ENCODE results near the gene EPS8L2.
"Not testable (repeated sequence)": the region's sequence is repeated elsewhere in the genome, so short reads cannot be mapped to it uniquely, and the experiment has no call there.

EPS8L2 gene

DNA sequence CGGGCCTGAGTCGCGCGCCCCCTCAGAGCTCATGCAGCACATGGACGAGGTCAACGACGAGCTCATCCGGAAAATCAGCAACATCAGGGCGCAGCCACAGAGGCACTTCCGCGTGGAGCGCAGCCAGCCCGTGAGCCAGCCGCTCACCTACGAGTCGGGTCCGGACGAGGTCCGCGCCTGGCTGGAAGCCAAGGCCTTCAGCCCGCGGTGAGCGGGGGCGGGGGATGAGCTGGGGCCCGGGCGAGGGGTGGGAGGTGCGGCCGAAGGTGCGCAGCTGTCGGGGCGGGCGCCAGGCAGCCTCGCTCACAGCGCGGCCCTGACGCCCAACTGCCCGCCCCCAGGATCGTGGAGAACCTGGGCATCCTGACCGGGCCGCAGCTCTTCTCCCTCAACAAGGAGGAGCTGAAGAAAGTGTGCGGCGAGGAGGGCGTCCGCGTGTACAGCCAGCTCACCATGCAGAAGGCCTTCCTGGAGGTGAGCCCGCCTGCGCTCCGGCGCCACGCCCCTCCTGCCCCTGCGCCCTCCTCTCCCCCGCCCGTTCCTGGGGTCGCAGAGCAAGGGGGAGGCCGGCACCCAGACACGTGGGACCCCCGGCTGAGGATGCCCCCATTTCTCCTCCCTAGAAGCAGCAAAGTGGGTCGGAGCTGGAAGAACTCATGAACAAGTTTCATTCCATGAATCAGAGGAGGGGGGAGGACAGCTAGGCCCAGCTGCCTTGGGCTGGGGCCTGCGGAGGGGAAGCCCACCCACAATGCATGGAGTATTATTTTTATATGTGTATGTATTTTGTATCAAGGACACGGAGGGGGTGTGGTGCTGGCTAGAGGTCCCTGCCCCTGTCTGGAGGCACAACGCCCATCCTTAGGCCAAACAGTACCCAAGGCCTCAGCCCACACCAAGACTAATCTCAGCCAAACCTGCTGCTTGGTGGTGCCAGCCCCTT, 20.5 kb downstream of the EPS8L2 start:
- DNase-seq: peak in 1 of 4 experiments; percentile 38

DNA sequence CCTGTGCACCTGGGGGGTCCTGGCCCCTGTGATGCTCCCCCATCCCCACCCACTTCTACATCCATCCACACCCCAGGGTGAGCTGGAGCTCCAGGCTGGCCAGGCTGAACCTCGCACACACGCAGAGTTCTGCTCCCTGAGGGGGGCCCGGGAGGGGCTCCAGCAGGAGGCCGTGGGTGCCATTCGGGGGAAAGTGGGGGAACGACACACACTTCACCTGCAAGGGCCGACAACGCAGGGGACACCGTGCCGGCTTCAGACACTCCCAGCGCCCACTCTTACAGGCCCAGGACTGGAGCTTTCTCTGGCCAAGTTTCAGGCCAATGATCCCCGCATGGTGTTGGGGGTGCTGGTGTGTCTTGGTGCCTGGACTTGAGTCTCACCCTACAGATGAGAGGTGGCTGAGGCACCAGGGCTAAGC, 21.3 kb downstream of the EPS8L2 start:
- DNase-seq: no peak

DNA sequence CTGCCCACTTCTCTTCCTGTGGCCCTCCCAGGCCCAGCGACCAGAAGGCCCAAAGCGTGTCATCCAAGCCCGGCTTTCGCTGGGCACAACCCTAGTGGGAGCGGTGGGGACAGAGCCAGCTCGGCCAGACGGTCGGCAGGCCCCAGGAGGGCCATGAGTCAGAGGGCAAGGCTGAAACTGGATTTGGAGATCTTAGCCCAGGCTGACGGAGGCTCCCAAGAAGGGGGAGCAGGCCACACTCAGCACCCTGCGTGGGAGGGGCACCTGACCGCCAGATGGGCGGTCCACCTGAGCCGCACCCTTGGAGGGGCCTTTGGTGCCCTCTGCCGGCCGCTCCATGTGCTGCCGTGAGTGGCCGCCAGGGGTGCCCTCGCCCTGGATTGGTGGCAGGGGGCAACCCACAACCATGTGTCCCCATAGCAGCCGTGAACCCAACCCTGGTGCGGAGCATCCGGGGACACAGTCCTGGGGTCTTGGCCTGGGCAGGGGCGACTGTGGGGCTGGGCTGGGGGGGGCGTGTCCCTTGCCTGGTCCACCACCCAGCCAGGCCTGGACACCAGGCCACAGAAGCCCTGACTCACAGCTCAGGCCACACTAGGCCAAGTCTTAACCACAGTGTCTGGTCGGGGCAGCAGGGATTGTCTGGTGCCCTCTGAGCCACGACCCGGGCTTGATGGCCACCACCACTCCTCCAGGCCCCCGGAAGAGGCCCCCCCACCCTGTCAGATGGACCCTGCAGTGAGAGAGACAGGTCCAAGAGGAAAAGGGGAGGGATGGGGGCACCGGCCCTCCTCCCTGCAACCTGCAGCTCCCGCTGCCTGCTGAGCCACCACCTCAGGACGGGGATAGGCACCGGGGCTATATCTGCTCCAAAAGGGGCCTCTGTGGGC, 22.1 kb downstream of the EPS8L2 start:
- DNase-seq: peak; percentile 67 to 75 (median 68)

DNA sequence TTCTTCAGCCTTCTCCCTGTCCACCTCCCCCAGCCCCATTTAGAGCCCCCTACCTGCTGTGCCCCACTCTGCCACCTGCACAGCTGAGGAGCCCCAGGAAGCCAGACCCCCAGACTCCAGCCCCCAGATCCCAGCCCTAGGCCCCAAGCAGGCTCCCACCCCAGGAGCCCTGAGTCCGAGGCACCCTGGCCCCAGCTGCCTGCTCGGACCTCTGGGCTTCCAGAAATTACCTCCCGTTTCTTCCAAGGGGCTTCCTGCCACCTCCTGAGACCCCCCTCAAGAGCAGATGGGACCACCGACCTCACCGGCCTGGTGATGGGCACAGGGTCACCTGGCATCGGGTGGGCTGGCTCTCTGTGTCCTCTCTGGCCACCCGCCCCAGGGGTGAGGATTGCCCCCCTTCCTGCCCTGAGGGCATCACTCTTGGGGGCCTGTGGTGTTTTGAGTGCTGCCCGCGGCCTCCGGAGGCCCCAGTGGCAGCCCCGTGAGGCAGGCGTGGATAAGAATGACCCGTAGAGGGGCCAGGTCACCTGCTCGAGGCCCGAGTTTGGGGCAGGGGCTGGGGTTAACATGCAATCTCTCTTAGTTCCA, 23.0 kb downstream of the EPS8L2 start:
- no peak for DNase-seq

DNA sequence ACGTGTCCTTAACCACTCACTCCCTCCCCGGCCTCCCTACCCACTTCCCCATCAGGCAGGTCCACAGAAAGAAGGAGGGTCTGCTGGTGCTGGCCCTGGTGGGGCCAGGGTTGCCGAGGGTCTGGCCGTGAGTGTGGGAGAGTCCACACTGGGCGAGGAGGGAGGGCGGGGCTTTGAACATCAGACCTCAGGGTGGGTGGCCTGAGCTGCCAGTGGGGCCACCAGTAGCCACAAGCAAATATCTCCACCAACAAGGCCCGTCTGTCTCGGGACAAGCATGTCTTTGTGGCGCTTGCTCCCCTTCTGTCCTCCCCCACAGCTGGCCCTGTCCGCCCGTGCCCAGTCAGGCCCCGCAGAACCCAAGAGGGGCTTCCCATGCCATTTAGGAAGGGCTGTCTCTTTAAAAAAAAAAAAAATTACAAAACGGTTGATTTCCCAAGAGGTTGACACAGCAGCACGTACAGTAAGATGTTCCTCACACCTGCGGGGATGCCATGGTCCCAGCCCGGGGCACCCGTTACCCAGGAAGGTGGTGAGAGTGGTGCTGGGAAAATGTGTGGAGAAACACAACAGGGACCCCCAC, 23.6 kb downstream of the EPS8L2 start:
- DNase-seq: no peak

DNA sequence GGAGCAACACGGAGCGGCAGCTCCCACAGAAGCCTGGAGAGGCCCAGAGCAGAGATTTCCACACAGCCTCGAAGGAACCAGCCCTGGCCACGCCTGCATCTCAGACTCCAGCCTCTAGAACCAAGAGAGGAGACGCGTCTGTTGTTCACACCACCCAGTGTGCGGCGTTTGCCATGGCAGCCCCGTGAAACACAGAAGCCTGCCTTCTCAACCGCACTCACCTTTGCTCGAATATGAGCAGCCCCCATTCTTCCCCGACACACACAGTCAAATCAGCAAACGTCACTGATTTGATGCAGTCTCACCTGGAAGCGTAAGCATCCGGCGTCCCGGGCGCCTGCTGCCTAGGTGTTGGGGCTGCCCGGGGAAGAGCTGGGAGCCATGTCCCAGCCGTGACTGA, 27.0 kb downstream of the EPS8L2 start:
- no peak for DNase-seq

DNA sequence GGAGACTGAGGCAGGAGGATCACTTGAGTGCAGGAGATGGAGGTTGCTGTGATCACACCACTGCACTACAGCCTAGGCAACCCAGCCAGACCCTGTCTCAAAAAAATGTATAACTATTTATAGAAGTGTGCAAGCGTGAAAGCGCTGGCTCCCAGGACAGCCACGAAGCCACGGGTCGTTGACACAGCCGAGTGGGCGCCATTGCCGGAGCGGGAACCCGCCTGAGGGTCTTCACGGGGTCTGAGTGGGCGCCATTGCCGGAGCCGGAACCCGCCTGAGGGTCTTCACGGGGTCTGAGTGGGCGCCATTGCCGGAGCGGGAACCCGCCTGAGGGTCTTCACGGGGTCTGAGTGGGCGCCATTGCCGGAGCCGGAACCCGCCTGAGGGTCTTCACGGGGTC, 28.5 kb downstream of the EPS8L2 start:
- DNase-seq: not testable (repeated sequence)

DNA sequence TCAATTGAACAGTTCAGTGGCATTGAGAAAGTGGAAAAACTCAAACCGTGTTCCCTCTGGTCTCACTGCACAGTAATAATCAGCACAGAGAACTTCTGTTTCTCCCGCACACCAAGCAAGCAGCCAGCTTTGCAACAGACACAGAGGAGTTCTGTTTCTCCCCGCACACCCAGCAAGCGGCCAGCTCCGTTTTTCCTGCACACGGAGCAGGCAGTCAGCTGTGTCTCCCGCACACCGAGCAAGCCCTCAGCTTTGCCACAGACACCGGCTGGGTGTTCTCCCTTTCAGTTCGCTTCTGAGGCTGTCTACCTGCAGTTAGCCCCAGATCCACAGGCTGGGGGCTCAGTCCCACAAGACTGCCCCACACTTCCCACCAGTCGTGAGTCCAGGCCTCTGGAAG, 31.3 kb downstream of the EPS8L2 start:
- DNase-seq: no peak

DNA sequence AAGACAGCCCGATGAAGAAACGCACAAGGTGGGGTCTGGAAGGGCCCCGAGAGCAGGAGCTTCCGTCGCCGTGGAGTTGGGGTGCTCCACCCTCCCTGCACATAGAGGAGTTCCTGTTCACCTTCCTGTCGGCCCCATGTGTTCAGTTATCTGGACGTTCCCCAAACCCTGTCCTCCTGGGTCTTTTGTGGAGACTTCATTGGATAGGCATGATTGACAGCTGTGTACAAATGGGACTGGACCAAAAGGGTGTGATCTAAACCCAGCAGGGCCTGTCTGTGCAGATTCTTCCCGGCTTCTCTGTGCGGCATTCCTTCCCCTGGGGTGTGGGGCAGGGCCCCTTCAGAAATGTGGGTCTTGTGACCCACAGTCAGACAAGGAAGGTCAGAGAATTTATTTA, 31.9 kb downstream of the EPS8L2 start:
- DNase-seq: not testable (repeated sequence)

DNA sequence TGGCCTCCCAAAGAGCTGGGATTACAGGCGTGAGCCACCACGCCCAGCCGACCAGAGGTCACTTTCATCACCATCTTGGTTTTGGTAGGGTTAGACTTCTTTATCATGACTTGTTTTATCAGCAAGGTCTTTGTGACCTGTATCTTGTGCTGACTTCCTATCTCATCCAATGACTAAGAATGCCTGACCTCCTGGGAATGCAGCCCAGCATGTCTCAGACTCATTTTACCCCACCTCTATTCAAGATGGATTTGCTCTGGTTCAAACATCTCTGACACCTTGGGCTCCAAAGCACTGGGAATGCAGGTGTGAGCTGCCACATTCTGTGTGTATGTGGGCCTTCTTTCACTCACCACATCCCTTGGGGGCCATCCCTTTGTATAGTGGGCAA, 36.1 kb downstream of the EPS8L2 start:
- no peak for DNase-seq

DNA sequence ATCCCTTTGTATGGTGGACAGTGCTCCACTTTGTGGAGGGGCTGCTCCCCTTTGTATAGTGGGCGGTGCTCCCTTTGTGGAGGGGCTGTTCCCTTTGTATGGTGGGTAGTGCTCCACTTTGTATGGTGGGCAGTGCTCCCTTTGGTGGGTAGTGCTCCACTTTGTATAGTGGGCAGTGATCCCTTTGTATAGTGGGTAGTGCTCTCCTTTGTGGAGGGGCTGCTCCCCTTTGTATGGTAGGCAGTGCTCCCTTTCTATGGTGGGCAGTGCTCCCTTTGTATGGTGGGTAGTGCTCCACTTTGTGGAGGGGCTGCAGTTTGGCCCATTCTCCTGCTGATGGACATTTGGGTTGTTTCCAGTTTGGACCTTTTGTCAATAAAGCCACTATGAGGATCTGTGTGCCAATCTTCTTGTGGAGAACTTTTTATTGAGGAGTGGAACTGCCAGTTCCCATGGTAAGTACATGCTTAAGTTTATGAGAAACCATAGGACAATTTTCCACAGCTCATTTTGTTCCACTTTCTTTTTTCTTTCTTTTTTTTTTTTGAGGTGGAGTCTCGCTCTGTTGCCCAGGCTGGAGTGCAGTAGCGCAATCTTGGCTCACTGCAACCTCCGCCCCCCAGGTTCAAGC, 36.7 kb downstream of the EPS8L2 start:
- no peak for DNase-seq

DNA sequence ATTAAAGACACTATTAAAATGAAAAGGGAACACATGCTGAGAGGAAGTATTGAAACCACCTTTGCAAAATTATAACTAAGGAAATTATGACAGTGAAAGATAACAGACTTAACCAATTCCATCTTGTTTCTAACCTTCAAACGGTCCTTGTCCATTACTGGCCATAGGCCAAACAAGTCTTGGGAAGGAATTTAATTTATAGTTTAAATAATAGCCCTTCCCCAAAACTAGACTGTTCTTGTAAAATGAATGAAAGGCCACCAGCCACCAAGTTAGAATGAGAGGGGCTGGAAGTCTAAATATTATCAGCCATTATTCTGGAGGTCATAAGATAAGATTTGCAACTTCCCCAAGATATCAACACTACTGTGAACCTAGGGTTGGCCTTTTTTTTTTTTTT, 39.4 kb downstream of the EPS8L2 start:
- no peak for DNase-seq

DNA sequence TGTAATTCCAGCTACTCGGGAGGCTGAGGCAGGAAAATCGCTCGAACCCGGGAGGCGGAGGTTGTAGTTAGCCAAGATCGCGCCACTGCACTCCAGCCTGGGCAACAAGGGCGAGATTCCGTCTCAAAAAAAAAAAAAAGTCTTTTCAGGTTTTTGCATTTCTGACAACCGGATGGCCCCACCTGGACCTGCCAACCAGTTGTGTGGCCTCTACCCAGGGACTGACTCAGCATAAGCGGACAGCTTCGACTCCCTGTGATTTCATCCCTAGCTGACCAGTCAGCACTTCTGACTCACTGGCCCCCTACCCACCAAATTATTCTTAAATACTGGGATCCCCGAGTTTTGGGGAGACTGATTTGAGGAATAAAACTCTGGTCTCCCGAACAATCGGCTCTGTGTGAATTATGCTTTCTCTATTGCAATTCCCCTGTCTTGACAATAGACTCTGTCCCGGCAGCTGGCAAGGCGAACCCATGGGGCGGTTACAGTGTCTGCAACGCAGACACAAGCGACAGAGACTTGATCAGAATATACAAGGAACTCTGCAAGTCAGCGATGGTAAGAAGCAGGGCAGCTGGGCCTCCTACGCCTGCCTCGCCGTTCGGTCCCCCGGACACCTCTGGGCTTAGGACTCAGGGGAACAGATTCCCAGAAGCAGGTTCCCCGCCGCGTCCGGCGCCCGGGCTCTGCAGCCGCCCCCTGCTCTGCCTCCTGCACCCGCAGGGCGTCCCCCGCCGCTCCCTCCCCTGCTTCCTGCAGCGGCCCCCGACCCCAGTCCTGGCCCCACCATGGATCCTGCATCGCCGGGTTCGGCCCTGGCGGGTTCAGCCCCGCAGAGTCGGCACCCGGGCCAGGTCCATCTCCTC, 40.5 kb downstream of the EPS8L2 start:
- DNase-seq: no peak

DNA sequence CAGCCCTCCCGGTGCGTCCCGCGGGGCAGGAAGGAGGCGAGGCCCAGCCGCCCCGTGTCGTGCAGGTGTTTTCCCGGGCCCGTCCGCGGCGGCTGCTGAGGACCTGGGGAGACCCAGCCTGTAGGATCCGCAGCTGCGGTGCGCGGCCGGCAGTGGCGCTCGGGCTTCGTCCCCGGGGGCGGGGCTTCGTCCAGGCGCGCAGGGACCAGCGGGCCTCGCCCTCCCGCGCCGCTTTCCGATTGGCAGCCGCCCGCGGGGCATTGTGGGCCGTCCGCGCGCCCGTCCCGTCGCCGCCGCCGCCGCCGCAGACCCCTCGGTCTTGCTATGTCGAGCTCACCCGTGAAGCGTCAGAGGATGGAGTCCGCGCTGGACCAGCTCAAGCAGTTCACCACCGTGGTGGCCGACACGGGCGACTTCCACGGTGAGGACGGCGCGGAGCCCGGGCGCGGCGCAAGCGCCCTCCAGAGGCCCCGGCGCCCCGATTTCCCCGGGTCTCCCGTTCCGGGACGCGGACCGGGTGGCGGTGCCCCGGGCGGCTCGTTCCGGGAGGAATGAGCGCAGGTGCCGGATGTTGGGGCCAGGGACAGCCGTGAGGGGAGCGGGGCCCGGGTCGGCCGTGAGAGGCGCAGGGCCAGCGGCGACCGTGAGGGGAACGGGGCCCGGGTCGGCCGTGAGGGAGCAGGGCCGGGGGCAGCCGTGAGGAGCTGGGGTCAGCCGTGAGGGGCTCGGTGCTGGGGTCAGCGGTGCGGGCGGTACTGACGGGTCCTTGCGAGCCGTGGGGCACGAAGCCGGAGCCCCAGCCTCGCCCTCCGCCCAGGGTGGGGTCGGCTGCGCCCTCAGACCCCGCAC, 41.4 kb downstream of the EPS8L2 start, which contains the start of gene TALDO1:
Gene TALDO1 (plus strand): TSS at position 307 of the 849 bp plus-strand sequence. CDS start 18 bp downstream, at position 325.
- DNase-seq: peak; percentile 62 to 77 (median 70)

DNA sequence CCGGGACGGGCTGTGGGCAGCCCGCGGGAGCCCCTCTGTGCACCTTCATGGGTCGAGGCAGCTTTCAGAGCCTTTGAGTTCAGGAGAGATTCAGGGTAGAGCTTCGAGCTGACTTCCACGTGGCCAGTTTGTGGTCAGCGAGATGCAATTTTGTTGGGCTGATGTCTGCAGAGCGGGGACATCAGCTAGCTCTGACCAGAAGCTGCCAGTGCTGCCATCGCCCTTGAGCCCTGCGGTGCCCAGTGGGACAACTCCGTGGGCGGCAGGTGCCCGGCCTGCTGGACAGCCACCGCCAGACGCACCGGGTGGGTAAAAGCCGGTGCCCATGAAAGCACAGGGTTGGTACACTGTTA, 42.0 kb downstream of the EPS8L2 start:
- no peak for DNase-seq

DNA sequence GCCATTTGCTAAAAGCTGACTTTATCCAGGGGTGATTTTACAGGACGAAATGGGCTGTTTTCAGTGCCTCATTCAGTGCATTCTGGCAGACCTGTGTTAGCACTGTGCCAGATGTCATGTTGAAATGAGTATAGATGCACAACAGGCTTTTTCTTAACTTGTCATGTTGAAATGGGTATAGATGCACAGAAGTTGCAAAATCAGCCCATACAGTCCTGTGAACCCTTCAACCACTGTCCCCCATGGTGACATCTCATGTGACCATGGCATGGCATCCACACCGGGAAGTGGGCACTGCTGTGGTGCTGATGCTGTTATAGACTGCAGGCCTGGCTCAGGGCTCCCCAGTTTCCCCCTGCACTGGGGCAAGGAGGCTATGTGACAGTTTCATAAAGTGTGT, 43.7 kb downstream of the EPS8L2 start:
- DNase-seq: no peak

DNA sequence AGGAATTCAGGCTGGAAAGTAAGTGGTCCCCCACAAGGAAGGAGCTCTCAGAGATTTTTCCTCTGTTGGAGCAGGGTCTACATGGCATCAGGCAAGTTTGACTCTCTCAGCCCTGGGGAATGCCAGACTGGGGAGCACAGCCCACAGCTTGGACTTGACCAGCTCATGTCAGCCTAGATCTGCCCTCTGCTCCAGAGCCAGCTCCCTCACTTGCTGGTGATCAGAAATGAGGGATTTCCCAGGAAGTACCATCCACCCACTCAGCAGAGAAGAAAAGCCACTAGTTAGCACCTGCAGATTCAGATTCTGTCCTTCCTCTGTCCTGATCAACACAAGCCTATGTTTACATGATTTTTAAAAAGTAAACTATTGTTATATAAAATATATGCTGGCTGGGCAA, 54.2 kb downstream of the EPS8L2 start:
- no peak for DNase-seq

DNA sequence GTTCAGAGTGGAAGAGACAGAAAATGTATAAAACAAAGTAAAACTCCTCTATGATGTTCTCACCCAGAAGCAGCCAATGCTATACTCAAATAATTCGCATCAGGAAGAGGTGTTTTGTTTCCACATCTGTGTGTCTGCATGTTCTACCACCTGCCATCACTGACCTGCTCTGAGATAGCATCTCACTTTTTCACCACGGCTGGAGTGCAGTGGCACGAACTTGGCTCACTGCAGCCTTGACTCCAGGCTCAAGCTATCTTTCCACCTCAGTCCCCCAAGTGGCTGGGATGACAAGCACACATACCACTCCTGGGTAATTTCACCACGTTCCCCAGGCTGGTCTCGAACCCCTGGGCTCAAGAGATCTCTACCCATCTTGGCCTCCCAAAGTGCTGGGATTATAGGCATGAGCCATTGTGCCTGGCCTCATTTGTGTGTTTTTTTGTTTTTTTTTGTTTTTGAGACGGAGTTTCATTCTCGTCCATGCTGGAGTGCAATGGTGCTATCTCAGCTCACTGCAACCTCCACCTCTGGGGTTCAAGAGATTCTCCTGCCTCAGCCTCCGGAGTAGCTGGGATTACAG, 55.6 kb downstream of the EPS8L2 start:
- no peak for DNase-seq

DNA sequence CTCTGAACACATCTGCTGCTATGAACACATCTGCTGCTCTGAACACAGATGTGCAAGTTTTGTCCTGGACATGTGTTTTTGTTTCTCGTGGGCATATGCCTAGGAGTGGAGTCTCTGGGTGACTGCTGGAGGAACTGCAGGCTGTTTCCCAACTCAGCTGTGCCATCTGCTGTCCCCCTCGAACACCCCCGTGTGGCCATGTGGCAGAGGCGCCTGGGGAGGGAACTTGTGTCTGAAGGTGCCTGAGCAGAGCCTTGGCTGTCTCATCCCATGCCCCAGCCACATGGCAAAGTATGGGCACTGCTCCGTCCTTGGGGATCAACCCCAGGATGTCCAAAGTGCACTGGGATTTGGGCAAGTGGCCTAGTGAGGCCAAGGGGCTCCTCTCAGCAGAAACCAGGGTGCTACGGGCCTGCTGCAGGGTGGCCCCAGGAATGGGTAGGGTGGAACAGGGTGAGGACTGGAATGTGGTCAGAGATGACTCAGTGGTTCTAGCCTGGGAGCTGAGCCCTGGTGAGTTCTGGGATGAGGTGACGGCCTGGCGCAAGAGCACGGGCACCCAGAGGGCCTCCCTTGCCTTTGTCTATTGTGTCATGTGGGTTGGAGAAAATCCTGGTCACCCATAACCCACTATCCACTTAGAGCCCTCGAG, 56.5 kb downstream of the EPS8L2 start:
- no peak for DNase-seq

DNA sequence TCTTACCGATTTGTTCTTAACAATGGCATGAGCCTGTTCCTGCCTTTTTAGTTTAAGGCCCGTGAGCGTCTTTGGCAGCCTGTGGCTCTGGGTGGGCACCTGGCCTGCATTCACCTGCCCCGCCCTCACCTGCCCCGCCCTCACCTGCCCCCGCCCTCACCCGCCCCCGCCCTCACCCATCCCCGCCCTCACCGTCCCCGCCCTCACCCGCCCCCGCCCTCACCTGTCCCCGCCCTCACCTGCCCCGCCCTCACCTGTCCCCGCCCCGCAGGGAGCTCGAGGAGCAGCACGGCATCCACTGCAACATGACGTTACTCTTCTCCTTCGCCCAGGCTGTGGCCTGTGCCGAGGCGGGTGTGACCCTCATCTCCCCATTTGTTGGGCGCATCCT, 57.0 kb downstream of the EPS8L2 start:
- no peak for DNase-seq

All from activated CD4-positive, CD25-positive, alpha-beta regulatory T cell (primary cell).